Stimulated activated memory B cell treated with anti-CD40 and anti-IgM and Interleukin-4, amounts not matched to agents 10 μg/mL and 1 μg/mL and 100 μg/mL, for 72 hours (primary cell): ENCODE data around the gene SRMS.

ENCODE experiments used
- ATAC-seq: fragments of 150-1000 bp; cut with Tn5 transposase; 2 replicates; pipeline ENCODE4 v1.10.0; 2021
- H3K27ac Mint-ChIP-seq: one replicate; pipeline ENCODE4 v1.8.0; 2022; ENCODE audit warnings: mild to moderate bottlenecking, mixed read lengths
- H3K27me3 Mint-ChIP-seq: one replicate; pipeline ENCODE4 v1.8.0; 2022; ENCODE audit warnings: mixed read lengths
- H3K36me3 Mint-ChIP-seq: one replicate; pipeline ENCODE4 v1.8.0; 2022; ENCODE audit warnings: mixed read lengths
- H3K4me1 Mint-ChIP-seq: one replicate; pipeline ENCODE4 v1.8.0; 2022; ENCODE audit warnings: mixed read lengths
- H3K4me3 Mint-ChIP-seq: one replicate; pipeline ENCODE4 v1.8.0; 2022; ENCODE audit warnings: mild to moderate bottlenecking, moderate library complexity, mixed read lengths
- H3K9me3 Mint-ChIP-seq: one replicate; pipeline ENCODE4 v1.8.0; 2022; ENCODE audit warnings: mixed read lengths

The SRMS gene, protein sequence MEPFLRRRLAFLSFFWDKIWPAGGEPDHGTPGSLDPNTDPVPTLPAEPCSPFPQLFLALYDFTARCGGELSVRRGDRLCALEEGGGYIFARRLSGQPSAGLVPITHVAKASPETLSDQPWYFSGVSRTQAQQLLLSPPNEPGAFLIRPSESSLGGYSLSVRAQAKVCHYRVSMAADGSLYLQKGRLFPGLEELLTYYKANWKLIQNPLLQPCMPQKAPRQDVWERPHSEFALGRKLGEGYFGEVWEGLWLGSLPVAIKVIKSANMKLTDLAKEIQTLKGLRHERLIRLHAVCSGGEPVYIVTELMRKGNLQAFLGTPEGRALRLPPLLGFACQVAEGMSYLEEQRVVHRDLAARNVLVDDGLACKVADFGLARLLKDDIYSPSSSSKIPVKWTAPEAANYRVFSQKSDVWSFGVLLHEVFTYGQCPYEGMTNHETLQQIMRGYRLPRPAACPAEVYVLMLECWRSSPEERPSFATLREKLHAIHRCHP

DNA sequence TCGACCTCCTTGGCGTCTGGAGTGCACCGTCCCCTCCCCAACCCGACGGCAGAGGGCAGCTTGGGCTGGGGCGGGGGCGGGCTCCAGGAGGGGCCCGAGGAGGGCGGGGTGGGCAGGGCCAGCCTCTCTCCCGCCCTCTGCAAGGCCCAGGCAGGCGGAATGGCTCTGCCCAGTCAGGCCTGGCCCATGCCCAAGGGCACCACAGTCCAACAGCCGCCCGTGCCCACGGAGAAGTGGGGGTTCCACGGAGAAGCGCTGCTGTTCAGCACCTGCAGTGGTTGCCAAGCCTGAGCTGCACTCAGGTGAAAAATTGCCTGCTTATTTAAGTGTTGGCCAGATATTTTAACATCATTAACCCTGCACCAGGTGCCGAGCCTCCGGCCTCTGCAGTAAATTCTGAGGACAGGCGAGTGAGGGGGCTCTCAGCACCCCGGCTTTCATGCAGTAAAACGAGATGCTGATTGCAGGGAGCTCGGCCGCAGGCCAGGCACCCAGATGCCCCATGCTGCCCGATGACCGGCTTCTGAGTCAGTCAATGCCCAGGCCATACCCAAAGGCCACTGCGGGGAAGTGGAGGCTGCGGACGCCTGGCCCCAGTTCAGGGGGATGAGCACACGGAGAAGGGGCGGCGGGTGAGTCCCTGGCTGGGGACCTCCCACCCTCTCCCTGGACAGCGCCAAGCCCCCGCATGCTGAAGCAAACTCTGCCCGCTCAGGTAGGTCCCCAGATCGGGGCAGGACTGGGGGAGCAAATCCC, at the start of gene SRMS:
Gene SRMS (minus strand): TSS at position 25 of the 756 bp plus-strand sequence. CDS start 286 bp downstream, outside the sequence.
- Mint-ChIP-seq H3K9me3 (no peaks in the 10 kb centered on the region), H3K4me1 (peaks cover 78% of the 10 kb centered on the region), H3K36me3 (no peaks in the 10 kb centered on the region), H3K27ac (no peak within 1 kb of the TSS), H3K27me3 (peaks cover 32% of the 10 kb centered on the region), H3K4me3 (no peak within 1 kb of the TSS)
- ATAC-seq: no peak

DNA sequence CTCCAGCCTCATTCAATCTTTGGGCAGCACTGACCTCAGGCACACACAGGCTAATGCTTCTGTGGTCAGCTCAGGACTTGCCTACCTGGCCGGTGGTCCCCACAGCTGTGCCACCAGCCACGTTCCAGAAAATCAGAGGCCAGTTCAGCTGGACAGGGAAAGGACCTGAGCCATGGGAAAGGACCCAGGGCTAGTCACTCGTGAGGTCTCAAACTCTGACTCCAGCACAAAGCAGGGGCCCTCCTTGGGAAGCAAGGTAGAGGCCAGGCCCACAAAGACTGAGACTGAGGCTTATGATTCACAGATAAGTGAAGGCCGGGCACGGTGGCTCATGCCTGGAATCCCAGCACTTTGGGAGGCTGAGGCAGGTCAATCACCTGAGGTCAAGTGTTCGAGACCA, 48.9 kb upstream of the SRMS start:
- ATAC-seq: no peak
- Mint-ChIP-seq H3K36me3 (peaks cover 42% of the 10 kb centered on the region), H3K27ac (no peak overlapping the region), H3K9me3 (no peaks in the 10 kb centered on the region), H3K4me1 (no peaks in the 10 kb centered on the region), H3K4me3 (no peak overlapping the region), H3K27me3 (no peaks in the 10 kb centered on the region)

DNA sequence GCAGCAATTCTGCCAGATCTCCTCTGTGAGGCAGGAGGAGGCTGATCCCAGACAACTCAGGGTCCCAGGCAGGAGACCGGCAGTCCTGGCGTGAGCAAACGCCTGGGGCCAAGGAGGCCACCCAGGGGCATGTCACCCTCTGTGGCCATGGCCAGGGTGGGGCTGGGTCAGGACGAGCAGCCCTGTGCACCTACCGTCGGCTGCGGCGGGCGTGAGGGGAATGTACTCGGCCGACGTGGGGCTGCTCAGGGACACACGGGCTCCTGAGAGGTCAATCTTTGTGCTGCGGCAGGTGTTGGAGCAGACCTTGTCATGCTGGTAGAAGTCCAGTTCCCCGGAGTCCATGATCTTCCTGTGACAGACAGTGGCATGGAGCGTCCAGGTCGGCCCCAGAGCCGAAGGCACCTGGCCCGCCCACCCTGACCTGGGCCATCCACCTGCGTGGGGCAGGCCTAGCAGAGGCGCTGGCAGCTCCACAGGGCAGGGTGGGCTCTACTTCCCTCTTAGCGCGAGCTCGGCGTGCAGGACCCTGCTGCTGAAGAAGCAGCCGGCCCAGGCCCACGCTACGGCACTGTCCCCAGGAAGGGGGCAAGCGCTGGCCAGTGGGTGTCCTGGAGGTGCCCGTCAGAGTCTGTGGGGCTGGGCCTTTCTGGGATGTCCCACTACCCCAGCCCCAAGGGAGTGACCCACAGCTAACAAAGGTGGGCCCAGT, 48.0 kb upstream of the SRMS start:
- ATAC-seq: no peak
- H3K27me3 Mint-ChIP-seq: no peaks in the 10 kb centered on the region

DNA sequence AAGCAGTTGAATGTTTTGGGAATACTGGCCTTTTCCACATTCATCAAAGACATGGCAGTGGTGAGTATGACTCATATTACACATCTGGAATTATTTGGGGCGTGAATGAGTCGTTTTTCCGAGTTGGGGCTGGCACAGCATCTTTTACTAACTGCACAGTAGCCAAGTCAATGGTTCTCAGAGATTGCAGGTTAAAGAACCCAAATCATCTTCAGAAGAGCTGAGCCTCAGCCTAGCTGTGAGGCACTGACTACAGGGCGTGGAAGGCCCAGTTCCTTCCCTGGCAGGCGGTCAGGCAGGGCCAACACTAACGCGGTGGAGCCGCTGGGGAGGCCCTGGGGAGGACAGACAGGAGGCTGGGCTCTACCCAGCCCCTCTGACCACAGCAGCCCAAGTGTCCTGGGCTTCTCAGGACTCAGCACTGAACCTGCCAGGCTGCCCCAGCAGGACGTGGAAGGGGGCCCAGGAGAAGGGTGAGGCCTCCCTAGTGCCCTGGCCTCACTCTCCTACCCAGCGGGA, 46.6 kb upstream of the SRMS start:
- no peaks in the 10 kb centered on the region for H3K4me1 Mint-ChIP-seq
- no peak overlapping the region for H3K4me3 Mint-ChIP-seq
- H3K27me3 Mint-ChIP-seq: no peaks in the 10 kb centered on the region
- H3K27ac Mint-ChIP-seq: no peak overlapping the region
- H3K9me3 Mint-ChIP-seq: no peaks in the 10 kb centered on the region
- peaks cover 57% of the 10 kb centered on the region for H3K36me3 Mint-ChIP-seq
- ATAC-seq: no peak

More for the DNA sequence above, 48.0 kb upstream of the SRMS start:
- Mint-ChIP-seq H3K4me1 (no peaks in the 10 kb centered on the region), H3K36me3 (peaks cover 51% of the 10 kb centered on the region), H3K4me3 (no peak overlapping the region), H3K9me3 (no peaks in the 10 kb centered on the region), H3K27ac (no peak overlapping the region)

DNA sequence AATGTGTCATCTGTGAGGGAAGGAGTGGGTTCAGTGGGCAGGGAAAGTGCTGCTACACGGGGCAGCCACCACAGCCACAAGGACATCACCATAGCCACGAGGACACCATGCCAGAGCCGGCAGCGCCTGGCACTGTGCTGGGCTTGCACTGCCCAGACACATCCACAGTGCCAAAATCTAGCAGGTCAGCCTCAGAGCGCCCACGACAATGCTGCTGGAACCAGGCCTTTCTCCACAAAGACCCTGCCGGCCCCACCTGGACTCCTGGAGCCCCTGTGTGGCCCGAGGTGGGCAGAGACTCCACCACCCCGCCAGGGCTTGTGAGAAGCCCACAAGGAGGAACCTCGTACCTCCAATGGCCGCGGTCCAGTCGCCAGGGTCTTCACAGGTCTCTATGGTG, 45.1 kb upstream of the SRMS start:
- H3K4me1 Mint-ChIP-seq: no peaks in the 10 kb centered on the region
- H3K4me3 Mint-ChIP-seq: no peak overlapping the region
- no peaks in the 10 kb centered on the region for H3K9me3 Mint-ChIP-seq
- peaks cover 57% of the 10 kb centered on the region for H3K36me3 Mint-ChIP-seq
- ATAC-seq: no peak
- no peak overlapping the region for H3K27ac Mint-ChIP-seq
- no peaks in the 10 kb centered on the region for H3K27me3 Mint-ChIP-seq

DNA sequence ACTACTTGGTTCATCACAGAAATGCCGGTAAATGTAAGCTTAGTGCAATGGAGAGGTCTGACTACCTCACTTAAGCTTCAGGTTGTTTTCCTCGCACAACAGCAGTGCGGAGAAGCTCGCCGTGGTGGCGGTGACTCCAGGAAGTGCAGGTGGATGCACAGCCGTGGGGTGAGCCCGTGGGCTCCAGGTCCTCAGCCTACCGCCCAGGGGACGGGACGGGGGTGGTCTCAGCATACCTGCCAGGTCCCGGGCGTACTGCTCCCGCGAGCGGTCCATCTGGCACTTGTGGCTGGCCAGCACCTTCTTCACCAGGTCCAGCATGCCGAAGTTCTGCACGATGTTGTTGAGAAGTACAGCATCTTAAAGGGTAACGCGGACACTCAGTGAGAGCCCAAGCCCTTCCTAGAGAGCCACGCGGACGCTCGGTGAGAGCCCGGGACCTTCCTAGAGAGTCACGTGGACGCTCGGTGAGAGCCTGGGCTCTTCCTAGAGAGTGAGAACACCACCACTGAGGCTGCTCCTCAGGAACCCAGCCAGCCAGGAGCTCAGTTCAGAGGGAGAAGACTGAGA, 44.3 kb upstream of the SRMS start:
- Mint-ChIP-seq H3K27me3 (no peaks in the 10 kb centered on the region), H3K9me3 (no peaks in the 10 kb centered on the region), H3K4me1 (no peaks in the 10 kb centered on the region), H3K4me3 (no peak overlapping the region), H3K27ac (no peak overlapping the region), H3K36me3 (peaks cover 53% of the 10 kb centered on the region)
- ATAC-seq: no peak

DNA sequence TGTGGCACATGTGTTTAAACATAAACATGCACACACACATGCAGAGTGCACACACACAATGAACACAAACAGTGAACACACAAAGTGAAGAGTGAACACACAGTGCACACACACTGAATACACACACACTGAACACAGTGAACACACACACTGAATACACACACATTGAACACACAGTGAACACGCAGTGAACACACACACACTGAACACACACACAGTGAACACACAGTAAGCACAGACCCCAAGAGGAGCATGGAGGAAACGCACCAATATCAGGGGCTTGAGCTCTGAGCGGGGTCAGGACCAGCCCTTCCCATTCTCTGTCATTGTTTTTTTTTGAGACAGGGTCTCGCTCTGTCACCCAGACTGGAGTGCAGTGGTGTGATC, 43.6 kb upstream of the SRMS start:
- ATAC-seq: no peak
- Mint-ChIP-seq H3K36me3 (peaks cover 53% of the 10 kb centered on the region), H3K27me3 (no peaks in the 10 kb centered on the region), H3K4me1 (no peaks in the 10 kb centered on the region), H3K4me3 (no peak overlapping the region), H3K27ac (no peak overlapping the region), H3K9me3 (no peaks in the 10 kb centered on the region)

DNA sequence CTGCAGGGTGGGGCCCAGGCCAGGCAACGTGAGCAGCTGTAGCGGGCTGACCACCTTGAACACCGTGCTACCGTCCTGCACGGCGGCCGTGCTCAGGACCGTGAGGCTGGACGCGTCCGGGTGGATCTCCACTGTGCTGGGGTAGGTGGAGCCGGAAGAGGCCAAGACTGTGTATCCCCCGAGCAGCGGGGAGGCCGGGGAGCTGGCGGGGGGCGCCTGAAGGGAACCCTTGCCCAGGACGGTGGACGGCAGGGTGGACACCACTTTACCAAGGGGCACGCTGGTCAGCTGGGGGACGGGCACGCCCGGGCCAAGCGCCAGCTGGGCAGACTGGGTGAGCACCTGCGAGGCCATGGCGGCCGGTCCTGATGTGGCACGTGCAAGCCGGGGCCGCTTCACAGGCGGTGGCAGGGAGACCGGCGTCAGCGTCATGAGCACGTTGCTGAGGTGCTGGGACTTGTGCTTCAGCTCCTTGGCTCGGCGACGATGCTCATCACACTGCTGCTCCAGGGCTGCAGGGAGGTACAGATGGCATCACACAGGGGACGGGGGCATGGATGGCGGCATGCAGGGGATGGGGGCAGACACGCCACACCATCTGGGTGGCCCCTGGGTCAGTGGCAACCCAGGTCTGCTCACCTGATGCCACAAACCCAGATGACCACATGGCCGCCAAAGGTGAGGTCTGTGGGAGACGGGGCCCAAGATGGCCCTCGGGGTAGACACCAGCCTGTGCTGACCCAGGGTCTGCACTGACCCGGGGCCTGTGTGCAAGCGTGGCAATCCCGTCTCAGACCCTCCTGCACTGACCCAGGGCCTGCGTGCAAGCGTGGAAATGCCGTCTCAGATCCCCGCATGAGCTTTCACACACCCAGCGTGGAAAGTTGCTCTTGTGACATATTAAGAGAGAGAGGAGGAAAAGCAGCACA, 42.9 kb upstream of the SRMS start:
- no peaks in the 10 kb centered on the region for H3K9me3 Mint-ChIP-seq
- peaks cover 50% of the 10 kb centered on the region for H3K36me3 Mint-ChIP-seq
- no peaks in the 10 kb centered on the region for H3K4me1 Mint-ChIP-seq

DNA sequence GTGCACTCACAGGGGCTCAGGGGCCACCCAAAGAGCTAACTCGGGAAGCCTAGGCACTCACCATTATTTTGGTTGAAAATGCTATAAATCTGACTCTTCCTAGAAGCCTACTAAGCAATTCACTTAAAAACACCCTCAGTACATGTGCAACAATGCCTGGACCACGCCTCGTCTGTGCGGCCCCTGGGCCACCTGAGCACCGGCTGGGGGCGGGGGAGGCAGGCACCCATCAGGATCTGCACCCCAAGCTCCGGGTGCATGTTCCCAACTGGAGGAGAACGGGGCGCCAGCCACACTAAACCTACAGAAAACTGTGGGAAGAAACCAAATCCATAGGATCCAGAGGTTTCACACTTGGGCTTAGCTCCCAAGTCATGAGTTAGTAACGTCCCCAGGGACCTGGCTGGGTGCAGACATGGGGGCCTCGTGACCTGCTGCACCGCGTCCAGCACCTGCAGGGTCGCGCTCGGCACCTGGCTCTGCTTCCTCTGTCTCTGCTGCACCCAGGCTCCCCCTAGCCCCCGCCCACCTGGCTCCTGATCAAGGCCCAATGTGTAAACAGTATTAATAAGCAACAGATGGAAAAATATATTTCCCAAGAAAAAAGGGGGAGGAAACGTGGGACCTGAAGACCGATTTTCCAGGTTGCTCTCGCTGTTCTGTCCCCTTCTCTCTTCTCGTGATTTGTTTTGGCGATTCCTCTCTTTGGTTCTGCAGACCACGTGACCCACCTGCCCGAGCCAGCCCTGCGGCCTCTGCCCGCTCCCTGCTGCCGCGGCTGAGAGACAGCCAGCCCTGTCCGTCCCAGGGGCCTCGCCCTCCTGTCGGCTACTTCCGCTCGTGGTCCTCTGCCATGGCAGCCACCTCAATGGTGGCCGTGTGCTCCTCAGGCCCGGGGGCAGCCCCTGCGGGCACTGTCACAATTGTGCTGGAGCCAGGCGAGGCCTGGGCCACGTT, 42.0 kb upstream of the SRMS start:
- no peak overlapping the region for H3K27ac Mint-ChIP-seq
- no peak overlapping the region for H3K4me3 Mint-ChIP-seq
- peaks cover 46% of the 10 kb centered on the region for H3K36me3 Mint-ChIP-seq
- no peak for ATAC-seq
- H3K27me3 Mint-ChIP-seq: no peaks in the 10 kb centered on the region
- H3K4me1 Mint-ChIP-seq: no peaks in the 10 kb centered on the region
- no peaks in the 10 kb centered on the region for H3K9me3 Mint-ChIP-seq

More for the DNA sequence above, 42.9 kb upstream of the SRMS start:
- no peak overlapping the region for H3K27ac Mint-ChIP-seq
- no peaks in the 10 kb centered on the region for H3K27me3 Mint-ChIP-seq
- no peak for ATAC-seq
- no peak overlapping the region for H3K4me3 Mint-ChIP-seq

DNA sequence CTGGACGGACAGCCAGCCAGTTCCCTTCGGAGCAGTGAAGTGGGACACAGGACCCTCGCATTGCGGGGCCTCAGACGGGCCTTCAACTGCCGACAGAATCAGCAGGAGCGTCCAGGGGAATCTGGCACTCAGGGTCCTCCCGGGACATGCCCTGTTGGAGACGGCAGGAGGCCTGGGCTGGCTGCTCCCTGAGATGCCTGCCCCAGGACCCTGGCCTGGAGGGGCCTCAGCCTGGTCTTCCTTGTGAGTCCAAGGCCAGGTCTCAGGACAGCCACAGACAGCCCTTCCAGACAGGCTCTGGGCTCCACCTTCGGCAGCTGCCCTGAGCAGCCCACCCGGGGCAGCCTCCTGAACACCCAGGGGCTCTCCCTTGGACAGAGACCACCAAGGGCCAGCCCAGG, 41.1 kb upstream of the SRMS start:
- Mint-ChIP-seq H3K9me3 (no peaks in the 10 kb centered on the region), H3K4me1 (no peaks in the 10 kb centered on the region), H3K4me3 (no peak overlapping the region), H3K27ac (no peak overlapping the region), H3K36me3 (peaks cover 45% of the 10 kb centered on the region), H3K27me3 (no peaks in the 10 kb centered on the region)
- no peak for ATAC-seq

DNA sequence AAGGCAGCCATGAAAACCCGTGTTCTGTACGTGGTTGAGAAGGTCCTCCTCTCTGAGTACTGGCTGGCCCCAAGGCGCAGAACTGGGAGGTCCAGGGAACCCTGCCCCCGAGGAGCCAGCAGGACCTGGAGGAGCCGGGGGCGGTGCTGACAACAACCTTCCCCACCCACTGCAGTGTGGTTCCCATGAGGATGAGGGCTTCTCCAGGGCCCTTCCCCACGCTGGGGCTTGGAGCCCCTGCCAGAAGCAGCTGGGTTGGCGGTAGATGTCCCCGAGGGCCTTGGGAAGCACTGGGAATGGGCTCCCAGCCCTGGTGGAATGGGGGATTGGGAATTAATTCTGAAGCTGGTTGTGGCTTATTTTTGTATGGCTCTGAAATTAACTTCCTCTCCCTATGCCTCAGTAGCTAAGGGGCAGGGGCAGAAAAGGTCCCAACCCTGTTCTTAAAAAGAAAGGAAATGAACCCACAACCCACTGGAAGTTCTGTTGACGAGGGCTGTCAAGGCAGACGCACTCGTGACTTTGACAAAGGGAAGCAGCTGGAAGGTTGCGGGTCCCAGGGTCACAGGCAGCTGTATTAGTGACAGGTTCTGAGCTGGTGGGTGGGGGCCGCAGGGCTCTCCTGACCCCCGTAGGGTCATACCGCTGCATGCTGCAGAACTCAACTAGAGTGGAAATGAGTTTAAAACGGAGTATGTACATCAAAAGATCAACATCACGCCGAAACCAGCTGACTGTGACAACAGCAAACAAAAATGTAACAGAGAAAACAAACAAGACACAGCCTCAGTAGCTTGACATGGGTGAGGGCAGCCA, 40.4 kb upstream of the SRMS start:
- Mint-ChIP-seq H3K36me3 (peaks cover 38% of the 10 kb centered on the region), H3K27me3 (no peaks in the 10 kb centered on the region), H3K9me3 (no peaks in the 10 kb centered on the region), H3K4me1 (no peaks in the 10 kb centered on the region), H3K4me3 (no peak overlapping the region), H3K27ac (no peak overlapping the region)
- ATAC-seq: no peak

DNA sequence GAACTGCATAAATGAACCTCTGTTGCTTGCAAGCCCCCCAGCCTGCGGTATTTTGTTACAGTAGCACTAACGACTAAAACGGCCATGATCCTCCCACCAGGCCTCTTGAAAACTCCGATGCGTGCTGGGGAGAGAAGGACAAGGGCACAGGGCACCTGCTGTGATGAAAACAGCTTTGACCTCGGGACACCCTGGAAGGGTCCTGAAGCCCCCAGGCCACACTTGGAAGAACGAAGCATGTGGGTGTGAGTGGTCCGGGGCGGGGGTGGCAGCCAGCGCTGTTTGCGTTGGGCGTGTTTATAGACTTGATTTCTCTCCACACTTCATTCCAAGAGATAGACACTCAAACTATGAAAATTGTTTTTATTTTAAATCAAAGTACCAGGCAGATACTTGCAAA, 39.7 kb upstream of the SRMS start:
- Mint-ChIP-seq H3K36me3 (peaks cover 34% of the 10 kb centered on the region), H3K9me3 (no peaks in the 10 kb centered on the region), H3K27ac (no peak overlapping the region), H3K27me3 (no peaks in the 10 kb centered on the region), H3K4me1 (no peaks in the 10 kb centered on the region), H3K4me3 (no peak overlapping the region)
- no peak for ATAC-seq

DNA sequence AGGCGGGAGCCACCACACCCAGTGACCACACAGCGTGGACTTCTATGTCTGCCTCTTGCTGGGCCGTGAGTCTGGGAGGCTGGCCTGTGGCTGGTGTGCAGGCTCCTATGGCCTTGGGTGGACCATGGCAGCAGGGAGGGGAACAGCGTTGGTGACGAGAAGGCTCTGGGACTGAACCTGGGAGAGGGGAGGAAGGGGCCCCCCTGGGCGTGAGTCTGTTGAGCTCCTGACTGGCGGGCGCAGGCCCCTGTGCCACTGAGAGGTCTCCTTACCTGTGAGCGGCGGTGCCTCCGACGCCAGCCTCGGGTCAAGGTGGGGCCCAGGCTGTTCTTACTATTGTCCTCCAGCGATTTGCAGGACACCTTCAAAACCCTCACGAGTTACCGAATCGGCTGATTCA, 39.2 kb upstream of the SRMS start:
- Mint-ChIP-seq H3K27me3 (no peaks in the 10 kb centered on the region), H3K27ac (no peak overlapping the region), H3K4me3 (no peak overlapping the region), H3K4me1 (no peaks in the 10 kb centered on the region), H3K9me3 (no peaks in the 10 kb centered on the region), H3K36me3 (peaks cover 30% of the 10 kb centered on the region)
- no peak for ATAC-seq
